Measurements from ENCODE around the gene CCDC136.

CCDC136 gene

DNA sequence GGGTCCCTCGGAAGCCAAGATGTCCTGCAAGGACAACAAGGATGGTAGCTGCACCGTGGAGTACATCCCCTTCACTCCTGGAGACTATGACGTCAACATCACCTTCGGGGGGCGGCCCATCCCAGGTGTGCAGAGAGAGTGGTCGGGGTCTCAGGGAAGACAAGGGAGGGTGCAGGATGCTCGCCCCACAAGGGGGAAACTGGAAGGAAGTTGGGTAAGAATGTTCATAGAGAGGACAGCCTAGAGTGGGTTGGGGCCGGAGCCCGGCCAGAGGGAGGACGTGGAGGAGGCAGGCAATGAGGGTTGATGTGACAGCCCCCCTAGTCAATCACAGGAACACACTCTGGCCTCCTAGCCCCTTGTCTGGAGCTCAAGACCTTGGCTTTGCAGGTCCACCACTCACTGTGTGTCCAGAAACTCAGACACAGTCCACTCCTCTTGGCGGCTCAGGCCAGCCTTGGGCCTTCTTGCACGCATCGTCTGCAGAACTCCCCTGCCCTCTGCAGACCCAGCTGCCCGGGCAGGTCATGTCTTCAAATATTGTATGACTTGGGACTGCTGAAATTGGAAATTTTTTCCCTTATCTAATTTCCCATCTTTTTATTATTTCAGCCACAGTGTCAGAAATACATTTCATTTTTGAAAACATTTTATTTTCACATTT lies 55.1 kb downstream of the CCDC136 start:
- DNase-seq = no peak

DNA sequence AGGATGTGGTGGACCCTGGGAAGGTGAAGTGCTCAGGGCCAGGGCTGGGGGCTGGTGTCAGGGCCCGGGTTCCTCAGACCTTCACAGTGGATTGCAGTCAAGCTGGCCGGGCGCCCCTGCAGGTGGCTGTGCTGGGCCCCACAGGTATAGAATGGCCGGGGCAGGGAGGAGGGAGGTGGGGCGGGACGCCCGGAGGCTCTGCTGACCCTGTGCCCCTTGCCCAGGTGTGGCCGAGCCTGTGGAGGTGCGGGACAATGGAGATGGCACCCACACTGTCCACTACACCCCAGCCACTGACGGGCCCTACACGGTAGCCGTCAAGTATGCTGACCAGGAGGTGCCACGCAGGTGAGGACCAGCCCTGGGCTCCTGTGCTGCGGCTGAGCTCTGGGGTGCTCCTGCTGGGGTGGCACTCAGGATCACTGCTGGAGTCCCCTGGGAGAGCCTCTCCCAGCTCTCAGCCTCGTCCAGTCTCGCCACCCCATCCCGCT lies 56.0 kb downstream of the CCDC136 start:
- no peak for DNase-seq

DNA sequence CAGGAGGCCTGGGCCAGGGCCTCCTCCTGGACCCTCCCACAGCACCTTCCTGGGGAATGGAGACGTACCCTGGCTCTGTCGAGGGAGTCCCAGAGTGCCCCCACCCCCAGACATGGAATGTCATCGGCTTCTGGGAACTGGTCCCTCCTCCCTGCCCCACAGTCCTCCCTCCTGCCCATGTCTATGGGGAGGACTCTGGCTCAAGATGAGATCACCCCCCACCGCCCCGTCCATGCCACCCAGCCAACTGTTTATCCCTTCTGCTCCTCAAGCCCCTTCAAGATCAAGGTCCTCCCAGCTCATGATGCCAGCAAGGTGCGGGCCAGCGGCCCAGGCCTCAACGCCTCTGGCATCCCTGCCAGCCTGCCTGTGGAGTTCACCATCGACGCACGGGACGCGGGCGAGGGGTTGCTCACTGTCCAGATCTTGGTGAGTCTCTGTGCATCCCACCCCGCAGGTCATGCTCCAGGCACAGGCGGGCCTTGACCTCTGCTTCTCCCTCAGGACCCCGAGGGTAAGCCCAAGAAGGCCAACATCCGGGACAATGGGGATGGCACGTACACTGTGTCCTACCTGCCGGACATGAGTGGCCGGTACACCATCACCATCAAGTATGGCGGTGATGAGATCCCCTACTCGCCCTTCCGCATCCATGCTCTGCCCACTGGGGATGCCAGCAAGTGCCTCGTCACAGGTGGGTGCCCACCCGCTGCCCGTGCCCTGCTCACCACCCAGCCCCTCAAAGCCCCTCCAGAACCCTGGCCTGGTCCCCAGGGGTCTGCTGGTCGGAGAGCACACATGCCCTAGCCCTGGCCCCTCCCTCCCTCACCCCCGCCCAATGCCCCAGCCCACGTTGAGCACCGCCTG lies 56.8 kb downstream of the CCDC136 start:
- DNase-seq = no peak

DNA sequence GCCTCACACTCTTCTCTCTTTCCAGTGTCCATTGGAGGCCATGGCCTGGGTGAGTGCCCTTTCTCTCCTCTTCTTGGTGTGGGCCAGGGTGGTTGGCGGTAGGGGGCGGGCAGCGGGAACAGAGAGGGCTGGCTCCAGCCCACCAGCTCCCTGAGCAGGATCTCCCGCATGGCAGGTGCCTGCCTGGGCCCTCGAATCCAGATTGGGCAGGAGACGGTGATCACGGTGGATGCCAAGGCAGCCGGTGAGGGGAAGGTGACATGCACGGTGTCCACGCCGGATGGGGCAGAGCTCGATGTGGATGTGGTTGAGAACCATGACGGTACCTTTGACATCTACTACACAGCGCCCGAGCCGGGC lies 57.4 kb downstream of the CCDC136 start:
- no peak for DNase-seq

DNA sequence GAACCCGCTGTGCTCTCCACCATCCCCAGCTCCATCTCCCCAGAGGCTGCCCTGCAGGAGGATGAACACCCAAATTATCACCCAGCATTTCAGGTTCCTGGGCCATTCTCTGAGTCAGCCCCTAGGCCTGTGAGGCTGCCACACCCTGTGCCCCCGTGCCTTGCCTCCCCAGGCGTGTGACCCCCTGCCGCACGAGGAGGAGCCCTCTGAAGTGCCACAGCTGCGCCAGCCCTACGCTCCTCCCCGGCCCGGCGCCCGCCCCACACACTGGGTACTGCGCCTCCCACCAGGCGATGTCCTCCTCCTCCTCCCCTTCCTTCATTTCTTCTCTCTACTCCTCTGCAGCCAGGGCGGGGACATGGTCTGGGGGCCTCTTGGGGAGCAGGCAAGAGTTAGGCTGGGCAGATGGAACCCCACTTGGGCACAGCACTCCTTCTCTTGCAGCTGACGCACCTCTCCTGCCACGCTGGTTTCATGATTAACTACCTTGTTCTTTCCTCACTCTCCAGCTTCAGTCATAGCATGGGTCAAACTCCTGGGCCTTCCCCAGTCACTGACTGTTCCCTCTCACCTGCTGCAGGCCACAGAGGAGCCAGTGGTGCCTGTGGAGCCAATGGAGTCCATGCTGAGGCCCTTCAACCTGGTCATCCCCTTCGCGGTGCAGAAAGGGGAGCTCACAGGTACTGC lies 58.2 kb downstream of the CCDC136 start:
- DNase-seq = no peak

DNA sequence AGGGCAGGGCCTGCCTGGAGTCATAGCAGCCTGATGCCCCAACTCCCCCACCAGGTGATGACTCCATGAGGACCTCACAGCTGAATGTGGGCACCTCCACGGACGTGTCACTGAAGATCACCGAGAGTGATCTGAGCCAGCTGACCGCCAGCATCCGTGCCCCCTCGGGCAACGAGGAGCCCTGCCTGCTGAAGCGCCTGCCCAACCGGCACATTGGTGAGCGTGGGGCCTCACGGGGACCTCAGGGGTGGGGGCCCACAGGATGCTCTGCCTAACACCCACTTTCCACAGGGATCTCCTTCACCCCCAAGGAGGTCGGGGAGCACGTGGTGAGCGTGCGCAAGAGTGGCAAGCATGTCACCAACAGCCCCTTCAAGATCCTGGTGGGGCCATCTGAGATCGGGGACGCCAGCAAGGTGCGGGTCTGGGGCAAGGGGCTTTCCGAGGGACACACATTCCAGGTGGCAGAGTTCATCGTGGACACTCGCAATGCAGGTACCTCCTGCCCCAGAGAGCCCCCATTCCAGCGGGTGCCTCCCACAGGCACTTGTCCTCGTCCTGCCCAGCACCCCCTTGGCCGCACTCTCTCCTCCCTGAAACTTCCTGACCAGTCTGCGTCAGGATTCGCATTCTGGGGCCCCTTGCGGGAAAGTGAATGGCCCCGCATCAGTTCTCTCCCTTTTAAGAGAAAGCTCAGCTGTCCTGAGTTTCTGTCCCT lies 60.9 kb downstream of the CCDC136 start:
- DNase-seq = no peak

DNA sequence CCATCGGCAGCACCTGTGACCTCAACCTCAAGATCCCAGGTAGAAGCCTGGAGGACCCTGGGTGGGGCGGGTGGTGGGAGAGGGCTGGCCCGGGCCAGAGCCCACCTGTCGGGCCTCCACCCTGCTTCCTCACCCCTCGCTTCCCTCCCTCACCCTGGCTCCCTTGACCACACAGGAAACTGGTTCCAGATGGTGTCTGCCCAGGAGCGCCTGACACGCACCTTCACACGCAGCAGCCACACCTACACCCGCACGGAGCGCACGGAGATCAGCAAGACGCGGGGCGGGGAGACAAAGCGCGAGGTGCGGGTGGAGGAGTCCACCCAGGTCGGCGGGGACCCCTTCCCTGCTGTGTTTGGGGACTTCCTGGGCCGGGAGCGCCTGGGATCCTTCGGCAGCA lies 62.0 kb downstream of the CCDC136 start:
- DNase-seq = no peak

DNA sequence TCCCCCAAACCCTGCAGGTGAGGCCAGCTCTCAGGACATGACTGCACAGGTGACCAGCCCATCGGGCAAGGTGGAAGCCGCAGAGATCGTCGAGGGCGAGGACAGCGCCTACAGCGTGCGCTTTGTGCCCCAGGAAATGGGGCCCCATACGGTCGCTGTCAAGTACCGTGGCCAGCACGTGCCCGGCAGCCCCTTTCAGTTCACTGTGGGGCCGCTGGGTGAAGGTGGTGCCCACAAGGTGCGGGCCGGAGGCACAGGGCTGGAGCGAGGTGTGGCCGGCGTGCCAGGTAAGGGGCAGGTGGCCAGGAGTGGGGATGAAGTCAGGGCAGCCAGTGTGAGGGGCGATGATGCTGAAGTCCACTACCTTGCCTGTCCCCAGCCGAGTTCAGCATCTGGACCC lies 62.6 kb downstream of the CCDC136 start:
- DNase-seq = no peak

DNA sequence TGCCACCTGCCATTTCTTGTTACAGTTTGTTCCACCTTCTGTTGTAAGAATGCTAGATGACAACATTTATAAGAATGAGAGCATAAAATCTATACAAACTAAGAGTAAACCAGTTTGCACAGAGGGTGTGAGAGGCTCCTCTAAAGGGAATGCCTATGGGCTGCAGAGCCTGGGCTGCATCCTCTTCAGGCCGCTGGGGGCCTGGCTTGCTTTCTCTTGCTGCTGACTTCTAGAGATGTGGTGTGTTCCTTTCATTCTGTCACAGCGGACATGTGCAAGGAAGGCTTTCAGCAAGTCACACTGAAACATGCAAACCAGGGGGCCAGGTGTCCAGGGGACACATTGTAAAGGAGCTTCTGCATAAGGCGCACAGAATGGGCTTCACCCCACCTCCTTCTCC lies 63.8 kb downstream of the CCDC136 start:
- no peak for DNase-seq

DNA sequence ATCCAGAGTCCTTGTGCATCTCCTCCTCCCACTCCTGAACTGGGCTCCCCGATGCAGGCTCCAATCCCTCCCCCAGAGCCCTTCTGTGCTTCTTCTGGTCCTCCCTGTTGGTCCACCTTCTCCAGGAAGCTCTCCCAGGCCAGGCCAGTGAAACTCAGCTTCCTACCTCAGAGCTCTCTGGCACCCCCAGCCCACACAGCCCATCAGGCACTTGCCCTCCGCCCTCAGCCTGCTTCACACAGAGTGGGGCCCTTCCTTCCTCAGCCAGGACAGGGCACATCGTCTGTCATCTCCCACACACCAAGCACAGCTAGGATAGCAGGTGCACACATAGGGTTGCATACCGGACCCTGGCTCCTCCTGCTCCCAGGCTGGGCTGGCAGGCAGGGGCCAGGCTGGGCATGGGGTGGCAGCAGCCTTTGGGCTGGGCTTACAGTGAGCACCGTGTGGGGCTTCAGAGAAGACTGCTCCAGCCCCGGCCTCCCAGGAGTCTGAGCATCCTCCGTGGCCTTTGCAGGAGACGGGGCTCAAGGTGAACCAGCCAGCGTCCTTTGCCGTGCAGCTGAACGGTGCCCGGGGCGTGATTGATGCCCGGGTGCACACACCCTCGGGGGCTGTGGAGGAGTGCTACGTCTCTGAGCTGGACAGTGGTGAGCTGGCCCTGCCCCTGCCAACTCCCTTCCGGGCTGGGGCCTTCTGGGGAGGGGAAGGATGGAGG lies 64.4 kb downstream of the CCDC136 start:
- DNase-seq = no peak

DNA sequence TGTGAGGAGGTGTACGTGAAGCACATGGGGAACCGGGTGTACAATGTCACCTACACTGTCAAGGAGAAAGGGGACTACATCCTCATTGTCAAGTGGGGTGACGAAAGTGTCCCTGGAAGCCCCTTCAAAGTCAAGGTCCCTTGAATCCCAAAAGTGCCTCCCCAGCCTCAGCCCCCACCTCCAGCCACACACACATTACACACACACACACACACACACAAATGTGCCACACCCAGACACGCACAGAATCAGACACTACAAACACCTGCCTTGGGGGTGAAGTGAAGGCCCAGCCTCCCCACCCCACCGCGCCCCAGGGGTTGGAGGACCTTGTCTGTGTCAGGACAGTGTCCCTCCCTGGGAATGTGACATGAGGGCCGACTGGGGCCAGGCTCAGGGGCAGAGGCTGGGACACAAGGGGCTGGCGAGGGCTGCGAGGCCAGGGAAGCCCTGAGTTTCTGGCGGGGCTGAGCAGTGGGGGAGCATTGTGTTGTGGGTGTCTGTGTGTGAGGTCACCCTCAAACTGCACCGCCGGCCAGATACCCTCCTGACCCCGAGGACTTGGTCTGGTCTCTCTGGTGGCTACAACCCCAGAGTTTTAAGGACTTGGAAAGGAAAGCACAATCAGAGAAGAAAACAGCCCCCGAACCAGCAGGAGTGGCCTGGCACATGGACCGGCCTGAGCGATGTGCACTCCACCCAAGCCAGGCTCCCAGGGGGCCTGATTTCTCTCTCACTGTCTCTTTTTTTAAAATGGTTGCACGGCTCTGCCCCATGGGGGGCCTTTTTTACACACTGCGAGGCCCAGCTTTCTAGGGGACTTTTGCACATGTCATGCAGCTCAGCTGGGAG lies 66.8 kb downstream of the CCDC136 start:
- DNase-seq = no peak

DNA sequence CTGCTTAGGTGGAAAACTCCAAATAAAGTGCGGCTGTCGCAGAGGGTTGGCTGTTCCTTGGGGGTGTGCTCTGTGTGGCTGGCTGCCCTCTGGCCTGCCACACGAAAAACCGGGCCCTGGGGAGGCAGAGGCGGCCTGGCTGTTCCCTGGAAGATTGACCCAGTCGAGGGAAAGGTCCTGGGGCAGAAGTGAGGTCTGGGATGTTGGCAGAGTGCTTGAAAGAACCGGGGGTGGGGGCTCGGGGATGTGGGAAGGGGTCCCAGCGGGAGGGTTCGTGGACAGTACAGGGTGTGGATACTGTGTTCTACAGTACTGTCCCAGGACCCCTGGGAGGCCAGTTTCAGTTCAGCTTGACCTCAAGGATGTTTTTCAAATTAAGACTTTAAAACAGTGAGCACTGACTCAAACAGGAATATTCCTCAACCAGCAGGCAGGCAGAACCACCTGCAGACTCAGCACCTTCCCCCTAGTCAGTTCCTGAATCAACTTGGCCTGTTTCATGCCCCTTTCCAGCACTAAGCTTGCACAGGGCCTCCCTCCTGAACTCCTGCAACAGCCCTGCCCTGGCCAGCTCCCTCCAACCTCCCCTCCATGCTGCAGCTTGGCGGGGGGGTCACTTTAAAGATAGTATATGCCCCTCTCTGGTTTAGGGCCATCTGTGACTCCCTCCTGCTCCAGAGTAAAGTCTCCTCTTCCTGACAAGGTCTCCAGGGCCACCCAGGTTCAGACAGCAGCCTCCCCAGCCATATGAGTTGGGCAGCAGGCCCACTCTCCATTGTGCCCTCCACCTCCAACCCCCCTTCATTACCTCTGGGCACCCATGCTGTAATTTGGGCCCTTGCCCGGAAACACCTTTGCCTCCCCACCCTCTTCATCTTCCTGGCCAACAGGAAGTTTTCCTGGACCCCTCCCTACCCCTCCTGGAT lies 67.7 kb downstream of the CCDC136 start:
- no peak for DNase-seq

DNA sequence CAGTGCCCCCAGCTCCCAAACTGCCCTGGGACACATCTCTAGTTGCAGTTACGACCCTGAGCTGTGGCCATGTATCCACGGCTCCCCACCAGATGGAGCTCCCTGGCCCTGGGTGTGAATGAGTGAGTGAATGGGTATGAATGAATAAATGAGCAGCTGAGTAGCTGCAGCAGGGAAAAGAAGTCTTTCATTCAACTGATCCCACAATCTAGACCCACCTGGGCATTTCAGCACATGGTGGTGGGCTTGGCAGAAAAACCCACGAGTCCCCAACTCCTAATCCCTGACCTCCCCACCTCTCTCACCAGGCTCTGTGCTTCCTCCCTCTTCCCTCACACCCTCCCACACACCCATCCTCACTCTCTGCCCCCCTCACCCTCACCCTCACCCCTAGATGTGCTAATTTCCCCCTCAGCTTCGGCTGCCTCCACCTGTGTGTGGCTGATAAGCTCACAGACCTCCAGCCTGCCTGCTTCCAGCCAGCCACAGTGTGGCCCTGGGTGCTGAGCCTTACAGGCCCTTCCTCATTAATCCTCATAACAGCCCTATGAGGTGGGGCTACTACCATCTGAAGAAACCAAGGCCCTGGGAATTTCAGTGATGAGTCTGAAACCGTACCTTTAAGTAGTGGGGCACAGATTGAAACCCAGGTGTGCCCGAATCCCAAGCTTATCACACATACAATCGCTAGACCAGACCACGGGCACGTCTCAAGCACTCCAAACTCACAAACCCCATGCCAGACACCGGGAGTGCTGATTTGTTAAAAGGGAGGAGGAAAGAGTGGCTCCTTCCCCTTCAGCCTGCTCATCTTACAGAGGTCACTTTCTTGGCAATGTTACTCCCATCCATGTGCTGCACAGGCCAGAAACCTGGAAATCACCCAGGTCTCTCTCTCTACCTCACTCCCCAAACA lies 68.6 kb downstream of the CCDC136 start:
- no peak for DNase-seq

DNA sequence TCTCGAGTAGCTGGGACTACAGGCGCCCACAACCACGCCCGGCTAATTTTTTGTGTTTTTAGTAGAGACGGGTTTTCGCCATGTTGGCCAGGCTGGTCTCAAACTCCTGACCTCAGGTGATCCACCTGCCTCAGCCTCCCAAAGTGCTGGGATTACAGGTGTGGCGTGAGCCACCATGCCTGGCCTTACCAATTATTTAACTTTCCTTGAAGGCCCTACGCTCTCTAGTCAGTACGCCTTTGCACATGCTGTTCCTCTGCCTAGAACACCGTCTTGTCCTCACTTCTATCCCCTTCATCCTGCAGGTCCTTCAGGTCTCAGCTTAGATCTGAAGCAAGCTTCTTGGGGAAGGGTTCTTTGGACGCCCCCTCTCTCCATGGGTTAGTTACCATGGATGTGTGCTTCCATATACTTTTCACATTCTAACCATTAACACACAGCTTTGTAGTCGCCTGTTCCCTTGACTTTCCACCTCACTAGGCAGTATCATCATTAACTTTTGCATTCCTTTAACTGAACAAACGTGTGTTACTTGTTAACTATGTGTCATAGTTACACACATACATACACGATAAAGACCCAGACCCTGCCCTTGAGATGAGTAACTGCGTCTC lies 70.3 kb downstream of the CCDC136 start:
- no peak for DNase-seq

DNA sequence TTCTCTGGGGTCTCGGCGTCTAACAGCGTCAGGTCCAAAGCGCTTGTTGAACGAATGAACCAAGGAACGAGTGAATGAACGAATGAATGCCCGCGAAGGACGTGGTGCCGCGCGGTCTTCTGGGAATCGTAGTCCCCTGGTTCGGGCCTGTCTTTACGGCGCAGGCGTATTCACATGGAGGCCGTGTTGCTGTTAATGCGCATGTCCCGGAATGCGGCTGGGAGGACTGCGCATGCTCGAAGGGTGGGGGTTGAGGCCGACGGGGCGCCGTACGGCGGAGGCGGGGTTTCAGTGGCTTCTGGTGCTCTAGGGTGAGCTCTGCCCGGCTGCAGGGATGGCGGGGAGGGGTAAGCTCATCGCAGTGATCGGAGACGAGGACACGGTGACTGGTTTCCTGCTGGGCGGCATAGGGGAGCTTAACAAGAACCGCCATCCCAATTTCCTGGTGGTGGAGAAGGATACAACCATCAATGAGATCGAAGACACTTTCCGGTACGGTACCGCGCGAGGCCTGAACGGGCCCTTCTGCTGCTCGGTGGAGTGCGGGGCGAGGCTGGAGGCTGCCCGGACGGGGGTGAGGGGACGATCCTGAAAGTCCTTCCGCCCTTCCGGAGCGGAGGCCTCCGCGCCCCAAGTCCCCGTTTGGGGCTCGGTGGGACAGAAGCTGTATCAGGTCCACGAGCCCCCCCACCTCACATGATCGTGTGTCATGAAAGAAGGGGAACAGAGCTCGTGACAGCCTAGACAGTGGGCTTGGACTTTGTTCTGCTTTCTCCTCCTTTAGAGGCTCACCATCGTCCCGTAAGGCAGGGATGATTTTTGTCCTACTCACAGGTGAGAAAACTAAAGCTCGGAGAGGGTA lies 71.0 kb downstream of the CCDC136 start, which contains the start of gene ATP6V1F:
ATP6V1F (plus strand) TSS at position 286 of the 862 bp plus-strand sequence; CDS start at position 335, 49 bp downstream.
- DNase-seq = peak; percentile 100

DNA sequence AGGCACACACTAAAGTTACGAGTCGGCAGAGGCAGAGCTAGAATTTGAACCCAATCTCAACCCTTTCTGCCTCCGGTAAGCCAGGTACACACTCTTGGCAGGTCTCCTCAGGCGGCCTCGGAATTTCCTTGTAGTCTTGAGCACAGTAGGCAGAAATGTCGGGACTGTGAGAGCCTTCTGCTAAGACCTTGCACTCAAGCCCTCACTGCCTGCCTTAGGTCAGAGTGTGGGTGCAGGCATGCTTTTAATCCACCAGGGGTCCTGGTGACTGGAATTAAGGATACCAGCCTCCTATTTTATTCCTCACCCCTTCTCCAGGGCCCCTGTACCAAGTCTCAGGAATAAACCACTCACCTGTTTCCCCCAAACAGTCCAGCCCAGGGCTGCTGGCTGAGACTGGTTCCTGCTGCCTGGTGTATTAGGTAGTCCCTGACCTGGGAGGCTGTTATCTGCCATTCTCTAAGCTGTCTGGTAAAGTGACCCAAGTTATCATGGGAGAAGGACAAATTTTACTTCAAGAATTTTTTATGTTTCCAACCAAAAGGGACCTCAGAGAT lies 71.7 kb downstream of the CCDC136 start:
- peak; percentile 39 for DNase-seq

DNA sequence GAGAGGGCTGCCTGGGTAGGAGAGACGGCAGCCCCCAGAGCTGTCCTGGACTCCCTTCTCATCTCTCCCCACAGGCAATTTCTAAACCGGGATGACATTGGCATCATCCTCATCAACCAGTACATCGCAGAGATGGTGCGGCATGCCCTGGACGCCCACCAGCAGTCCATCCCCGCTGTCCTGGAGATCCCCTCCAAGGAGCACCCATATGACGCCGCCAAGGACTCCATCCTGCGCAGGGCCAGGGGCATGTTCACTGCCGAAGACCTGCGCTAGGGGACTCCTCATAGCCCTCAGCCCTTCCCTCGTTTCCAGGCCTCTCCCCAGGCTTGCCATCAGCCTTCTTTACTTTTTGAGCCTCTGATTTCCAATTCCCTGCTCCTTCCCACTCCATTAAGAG lies 73.5 kb downstream of the CCDC136 start:
- no peak for DNase-seq

All from CD4-positive, alpha-beta T cell treated with Interleukin-17A for 4 hours (primary cell).